ENCODE data around the gene DUSP11.
"Not testable (repeated sequence)": the region's sequence is repeated elsewhere in the genome, so short reads cannot be mapped to it uniquely, and the experiment has no call there.

DUSP11 gene

DNA sequence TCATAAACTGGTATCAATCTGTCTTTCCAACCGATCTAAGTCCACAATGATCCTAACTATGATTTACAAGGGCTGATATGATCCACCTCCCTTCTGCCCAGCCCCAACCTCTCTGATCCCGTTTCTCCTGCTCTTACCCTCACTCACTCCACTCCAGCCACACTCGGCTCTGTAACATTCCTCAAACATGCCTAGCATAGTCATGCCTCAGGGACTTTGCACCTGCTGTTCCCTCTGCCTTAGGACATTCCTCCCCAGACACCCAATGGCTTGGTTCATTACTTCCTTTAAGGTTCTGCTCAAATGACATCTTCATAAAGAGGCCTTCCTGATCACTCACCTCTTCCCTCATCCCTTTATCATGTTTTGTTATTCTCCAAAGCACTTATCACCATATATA lies 9.2 kb downstream of the DUSP11 start:
- DNase-seq, result no peak

DNA sequence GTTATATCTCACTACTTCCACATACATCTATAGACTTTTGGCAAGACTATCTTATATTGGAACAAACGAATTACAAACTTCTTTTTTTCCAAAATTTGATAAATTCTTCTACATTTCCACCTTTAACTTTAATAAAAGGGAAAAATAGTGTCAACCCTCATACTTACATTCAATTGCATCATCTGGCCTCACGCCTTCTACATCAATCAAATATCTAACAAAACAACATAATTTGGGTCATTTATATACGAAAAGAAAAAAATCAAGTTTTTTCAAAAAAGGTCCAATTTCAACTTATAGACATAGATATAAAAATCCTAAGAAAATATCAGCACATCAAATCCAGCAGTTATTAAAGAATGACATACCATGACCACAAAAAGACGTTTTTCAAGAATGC lies 12.9 kb downstream of the DUSP11 start:
- no peak for DNase-seq

DNA sequence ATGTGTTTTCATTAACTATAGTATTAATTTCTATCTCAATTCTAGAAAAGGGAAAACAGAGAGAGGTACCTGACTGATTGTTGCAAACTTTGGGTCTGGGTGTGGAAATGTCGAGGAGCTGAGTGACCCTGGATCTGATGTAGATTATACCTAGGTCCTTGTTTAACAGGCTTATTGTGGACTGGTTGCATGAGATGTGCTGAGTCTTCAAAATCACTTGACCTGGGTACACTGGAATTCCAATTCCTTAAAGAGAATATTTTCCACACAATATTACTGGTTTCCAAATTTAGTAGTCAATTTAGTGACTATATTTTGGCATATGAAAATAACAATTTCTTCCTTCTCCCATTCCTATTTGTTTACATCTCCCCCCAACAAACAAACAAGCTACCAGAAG lies 13.6 kb downstream of the DUSP11 start:
- no peak for DNase-seq

DNA sequence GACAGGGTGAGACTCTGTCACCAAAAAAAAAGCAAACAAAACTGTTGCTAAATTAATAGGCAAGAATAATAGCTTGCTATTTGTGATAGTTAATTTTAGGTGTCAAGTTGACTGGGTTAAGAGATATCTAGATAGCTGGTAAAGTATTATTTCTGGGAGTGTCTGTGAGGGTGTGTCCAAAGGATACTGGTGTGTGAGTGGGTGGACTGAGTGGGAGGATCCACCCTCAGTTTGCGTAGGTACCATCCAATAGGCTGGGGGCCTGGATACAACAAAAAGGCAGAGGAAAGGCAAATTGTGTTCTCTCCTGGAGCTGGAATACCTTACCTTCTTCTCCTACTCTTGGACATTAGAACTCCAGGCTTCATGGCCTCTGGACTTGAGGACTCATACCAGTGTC lies 15.0 kb downstream of the DUSP11 start:
- no peak for DNase-seq

DNA sequence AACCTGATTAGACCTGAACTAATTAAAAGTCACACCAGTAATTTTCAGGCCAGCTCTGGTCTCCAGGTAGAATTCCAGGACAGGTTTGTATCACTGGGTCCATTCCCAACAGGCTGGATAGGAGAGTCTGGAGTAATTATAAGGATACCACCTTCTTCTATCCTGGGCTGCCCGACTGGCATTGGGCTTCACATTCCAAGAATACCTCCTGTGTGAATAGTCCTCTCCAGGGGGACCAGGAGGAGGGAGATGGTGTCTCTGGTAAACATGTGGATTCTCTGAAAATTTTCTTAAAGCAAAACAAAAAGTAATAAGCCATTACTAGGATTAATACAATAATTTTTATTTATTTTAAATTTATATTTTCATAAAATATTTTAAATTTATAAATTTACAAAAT lies 17.3 kb downstream of the DUSP11 start:
- DNase-seq, result no peak

DNA sequence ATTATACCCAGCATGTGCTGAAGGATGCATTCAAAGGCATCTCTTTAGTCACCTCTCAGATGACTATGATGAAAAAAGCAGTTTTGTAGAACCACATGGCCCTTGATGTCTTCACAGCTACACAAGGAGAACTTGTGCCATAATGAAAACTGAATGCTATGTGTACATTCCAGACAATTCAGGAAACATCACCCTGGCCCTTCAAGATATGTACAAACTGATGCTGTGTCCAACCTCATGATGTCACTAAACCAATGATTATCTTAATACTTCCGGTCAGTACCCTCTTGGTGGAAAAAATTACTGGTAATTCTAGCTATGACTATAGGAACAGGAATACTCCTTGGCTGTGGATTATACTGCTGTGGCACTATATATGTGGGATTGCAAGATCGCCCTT lies 20.0 kb downstream of the DUSP11 start:
- DNase-seq, result no peak

DNA sequence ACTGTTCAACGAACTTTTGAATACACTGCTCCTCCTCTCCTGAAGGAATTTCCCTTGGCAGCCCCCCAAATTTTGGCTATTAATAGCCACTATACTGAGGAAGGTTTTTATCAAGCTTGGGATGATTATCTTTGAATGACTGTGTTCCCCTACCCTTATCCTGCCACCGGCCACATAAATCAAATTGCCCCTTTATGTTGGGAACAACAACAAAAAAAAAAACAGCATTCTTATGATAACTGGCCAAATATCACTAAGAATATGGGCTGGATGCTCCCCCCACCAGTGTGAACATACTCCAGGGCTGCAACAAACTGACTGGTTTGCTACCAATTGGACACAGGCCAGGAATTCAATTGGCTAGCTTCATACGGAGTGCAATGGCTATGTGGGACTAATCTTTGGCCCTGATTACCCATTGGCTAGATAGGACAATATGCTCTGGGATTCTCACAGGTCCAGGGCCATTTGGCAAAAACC lies 20.6 kb downstream of the DUSP11 start:
- DNase-seq, result no peak

DNA sequence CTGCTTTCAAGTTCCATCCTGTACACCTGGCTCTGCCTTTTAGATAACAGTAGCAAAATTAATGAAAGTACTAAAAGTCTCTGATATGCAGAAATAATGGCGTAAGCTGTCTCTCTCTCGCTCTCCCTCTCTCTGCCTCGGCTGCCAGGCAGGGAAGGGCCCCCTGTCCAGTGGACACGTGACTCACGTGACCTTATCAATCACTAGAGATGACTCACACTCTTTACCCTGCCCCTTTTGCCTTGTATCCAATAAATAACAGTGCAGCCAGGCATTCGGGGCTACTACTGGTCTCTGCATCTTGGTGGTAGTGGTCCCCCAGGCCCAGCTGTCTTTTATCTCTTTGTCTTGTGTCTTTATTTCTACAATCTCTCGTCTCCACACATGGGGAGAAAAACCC lies 25.6 kb downstream of the DUSP11 start:
- not testable (repeated sequence) for DNase-seq

DNA sequence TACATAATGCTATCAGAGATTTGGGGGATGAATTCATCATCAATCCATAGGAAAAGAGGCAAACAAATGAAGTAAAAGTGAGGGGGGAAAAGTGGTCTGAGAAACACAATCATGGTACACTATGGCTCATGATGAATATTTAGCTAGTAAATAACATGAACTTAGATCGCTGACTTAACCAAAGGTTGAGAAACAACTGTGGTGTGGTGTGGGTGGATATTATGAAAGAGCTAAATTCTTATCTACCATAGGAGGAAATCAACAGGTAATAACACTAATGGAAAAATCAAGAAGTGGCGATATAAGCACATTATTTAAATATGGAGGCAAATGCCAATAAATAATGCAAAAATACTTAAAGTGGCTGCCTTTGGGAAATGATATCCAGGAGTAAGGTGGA lies 30.6 kb downstream of the DUSP11 start:
- no peak for DNase-seq

DNA sequence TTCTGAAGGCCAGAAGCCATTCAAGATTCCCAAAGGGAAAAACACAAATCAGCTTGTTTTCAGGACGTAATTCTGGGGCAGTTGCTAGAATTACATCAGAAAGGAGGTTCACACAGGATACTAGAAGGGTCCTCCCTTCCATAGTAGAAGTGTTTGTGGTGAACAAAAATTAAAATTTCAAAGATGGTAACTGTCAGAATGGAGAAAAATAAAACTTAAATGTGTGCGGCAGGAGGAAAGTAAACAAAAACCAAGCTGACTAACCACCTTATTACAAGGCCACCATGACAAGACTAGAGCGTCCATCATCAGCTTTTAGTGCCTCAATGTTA lies 33.1 kb downstream of the DUSP11 start:
- DNase-seq, result no peak

DNA sequence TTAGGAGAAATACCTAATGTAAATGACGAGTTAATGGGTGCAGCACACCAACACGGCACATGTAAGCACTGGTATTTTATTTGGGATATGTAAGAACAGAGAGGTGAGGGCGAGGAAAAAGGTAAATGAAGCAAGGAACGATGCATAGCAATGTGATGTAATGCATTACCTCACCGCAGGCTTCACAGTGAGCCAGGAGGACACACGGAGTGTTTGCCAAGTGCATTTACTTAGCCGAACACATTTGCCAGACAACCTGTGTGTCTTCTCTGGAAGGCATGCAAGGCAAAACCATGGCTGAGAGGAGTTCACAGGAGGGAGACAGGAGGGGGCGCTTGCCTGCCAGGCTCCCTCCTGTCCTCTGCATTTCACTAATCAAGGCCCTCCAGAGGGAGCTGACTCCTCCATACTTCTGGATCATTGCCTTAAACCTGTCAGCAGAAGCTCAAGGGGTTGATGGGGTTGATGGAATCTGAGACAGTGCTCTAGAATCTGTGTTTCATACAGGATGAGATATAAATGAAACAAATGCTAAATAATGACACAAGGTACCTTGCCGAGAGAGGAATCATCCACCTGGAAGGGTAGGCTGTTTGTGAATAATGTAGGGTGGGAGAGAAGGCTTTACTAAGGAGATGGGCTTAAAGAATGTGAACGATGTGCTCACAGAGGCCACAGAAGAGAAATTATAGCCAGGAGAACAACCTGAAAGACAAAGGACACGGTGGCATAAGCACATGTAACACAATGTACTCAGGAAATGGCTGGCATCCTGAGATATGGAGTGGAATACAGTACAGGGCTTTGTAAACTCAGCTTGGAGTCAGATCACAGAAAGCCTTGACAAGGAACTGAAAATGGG lies 33.7 kb downstream of the DUSP11 start:
- no peak for DNase-seq

DNA sequence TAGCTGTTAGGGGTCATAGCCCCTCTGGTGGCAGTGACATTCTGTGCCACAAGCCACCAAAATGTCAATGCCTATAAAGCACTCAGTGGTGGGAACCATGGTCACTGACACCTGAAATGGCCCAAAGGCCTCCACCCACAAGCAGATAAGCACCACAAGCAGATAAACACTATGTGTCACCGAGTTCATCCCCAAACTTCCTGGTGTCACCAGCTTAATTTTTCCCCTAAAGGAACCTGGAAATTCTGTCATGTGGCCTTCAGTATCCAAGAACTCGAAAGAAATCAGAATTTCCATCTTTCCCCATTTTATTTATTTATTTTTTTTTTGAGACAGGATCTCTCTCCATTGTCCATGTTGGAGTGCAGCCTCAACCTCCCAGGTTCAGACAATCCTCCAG lies 39.1 kb downstream of the DUSP11 start:
- no peak for DNase-seq

DNA sequence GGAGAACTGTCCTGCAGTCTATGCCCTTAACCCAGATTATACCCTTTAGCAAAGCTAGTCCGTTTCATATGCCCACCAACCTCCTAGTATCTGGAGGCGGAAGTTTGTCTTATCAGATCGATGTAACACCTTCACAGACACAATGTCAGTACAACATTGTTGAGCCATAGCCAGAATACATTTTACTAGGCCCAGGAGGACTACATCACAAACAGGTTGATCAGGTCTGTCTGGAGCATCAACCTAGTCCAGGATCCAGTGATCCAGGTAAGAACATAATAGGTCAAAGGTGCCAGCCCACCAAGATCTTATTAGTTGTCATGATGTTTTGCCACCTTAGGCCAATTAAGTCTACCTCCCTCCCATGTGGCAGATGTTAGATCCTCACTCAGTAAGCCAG lies 40.8 kb downstream of the DUSP11 start:
- DNase-seq, result no peak

DNA sequence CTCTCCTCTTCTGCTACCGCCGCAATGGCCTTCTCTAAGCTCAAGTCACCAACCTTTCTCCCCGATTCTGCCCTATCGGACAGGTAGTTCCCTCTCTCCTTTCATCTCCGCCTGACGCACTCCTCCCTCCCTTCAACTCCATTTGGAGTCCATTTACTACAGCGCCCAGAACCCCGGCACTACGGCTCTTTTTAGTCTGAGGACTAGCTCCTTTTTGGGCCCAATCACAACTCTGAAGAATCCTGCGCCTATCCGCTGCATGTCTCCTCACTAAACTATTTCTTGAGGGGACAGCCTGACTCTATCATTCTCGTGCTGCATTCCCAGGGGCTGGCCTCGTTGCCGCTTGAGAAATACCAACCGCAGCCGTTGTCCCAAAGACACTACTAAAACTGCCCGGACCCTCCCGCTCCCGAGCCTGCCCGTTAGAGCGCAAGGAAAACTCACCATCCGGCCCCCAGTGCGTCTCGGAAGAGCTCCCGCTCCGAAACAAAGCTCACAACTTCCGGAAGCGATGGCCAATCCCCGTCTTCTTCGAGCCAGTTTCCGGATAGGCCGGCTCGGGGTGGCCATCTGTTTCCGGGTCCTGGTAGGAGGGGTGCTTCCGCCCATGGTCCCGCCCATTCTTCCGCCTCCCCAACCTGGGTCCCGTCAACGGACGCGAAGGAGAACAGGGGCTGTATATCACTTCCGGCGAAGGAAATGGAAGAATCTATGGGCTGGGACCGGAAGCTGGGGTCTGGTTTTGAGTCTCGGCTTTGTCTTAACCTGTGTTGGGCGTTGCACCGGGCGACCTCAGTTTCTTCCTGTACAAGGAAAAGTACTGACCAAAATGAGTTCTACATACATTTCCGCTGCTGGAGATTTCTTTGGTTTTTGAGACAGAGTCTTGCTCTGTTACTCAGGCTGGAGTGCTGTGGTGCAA lies 42.8 kb downstream of the DUSP11 start, which contains the start of gene TPRKB:
TSS of gene TPRKB (minus strand) at position 491 of the 925 bp plus-strand sequence. CDS start 2,776 bp downstream, outside the sequence.
- peak; percentile 91 for DNase-seq

DNA sequence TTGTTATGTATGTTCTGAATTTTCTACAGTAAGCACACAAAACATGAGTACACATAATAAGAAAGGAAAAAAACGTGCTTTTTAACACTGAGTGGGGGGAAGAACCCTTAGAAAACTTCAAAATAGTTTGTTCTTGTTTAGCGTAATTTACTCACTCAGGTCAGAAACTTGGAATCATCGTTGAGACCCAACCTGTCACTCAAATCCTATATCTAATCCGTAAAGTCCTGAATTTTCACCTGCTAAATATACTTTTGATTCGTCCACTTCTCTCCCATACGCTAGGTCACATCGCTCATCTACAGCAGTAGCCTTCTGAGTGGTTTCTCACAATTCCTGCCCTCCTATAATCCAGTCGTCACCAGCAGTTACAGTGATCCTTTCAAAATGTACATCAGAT lies 43.5 kb downstream of the DUSP11 start:
- DNase-seq, result no peak

DNA sequence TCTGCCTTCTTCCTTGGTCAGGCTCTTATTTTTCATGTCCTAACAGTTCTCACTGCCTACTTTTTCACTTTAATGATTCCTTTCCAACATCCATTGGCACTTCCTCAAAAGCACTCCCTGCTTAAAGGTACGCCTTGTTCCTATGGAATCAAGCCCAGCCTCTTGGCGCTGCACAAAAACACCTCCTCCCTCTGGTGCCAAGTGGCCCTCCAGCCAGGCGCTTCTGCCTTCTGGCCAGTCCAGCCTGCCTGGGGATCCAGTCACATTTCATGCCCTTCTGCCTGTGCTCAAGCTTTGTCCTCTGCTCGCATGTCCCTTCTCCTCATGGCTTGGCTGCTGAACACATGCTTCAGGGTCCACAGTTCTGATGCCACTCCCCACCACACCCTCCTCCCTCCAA lies 49.1 kb downstream of the DUSP11 start:
- DNase-seq, result no peak

DNA sequence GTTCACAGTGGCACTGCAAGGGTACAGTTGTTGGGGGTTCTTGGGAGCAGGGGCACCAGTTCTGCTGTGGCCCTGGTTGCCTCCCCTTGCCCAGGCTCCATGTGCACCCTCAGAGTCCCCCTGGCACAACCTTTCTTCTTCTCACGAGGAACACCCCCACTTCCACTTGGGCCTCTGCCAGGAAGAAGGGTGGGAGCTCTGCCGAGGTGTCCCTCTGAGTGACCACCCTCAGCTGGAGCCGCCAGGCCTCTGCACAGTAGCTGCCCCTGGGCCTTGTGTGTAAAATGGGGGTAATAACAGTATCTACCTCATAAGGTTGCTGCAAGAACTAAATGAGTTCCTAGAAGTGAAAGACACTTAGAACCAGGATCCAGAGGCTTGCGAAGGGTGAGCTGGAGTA lies 51.2 kb downstream of the DUSP11 start:
- no peak for DNase-seq

DNA sequence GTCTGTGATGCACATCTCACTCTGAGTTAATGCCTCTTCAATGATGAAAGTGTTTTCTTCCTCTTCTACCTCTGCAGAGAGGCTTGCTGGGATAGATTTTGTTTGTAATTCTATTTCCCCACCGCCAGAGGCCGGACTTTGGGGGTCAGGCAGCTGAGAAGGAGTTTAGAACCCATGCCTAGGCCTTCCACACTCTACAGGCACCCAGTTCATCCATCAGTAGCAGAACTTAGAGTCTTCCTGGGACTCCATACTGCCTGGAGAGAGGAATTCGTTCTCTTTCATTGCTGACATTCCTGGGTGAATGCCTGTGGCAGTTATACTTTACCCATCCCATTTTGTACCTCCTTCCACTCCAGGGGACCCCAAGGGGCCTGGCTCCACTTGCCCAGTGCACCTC lies 51.9 kb downstream of the DUSP11 start:
- no peak for DNase-seq

DNA sequence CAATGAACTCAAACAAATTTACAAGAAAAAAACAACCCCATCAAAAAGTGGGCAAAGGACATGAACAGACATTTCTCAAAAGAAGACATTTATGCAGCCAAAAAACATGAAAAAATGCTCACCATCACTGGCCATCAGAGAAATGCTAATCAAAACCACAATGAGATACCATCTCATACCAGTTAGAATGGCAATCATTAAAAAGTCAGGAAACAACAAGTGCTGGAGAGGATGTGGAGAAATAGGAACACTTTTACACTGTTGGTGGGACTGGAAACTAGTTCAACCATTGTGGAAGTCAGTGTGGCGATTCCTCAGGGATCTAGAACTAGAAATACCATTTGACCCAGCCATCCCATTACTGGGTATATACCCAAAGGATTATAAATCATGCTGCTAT lies 53.2 kb downstream of the DUSP11 start:
- DNase-seq, result not testable (repeated sequence)

DNA sequence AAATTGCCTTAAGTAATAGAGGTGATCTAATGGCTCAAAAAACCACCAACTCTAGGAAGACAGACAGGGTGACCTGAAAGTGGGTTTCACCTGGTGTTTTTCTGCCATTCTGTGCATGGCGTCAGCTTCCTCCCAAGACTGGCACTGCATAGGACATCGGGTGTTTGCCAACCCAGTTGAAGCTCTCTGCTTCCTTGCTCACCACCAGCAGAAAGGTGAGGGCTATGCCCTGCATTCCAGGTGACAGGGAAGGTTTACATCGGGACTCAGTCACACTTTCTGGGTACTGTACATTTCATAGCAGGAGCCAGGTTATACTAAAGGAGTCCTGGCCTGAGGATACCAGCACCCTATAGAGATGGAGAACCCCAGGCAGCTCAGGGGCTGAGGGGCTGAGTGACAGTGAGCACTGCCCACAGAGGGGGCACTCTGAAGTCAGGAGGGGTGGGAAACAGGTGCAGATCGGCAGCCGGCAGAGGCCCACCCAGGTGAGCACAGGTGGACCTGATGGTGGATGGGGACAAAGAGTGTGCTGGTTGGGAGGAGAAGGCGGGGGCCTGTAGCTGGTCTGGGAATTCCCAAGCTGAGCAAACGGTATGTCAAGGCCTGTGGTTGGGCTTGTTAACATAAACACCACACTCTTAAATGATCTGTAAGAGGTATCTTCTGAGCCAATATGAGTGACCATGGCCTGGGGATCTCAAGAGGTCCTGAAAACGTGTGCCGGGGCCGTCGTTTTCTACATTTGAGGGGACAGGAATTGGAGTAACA lies 60.9 kb downstream of the DUSP11 start:
- DNase-seq, result no peak

DNA sequence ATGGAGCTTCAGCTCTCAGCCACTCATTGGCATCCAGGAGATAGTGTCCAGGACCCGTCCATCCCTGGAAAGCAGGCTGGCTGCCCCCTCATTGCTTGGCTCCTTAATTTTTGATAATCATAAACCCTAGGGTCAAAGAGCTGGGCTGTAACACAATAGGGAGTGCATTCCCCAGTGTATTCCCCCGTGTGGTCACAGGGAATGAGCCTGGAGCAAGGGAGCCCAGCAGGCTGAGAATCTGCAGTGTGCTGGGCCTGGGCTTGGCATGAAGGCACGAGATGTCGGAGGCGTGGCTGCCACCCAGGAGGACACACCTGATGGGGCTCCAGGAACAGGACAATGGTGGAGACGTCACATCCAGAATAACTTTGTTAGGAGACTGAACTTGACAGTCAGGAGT lies 61.5 kb downstream of the DUSP11 start:
- no peak for DNase-seq

DNA sequence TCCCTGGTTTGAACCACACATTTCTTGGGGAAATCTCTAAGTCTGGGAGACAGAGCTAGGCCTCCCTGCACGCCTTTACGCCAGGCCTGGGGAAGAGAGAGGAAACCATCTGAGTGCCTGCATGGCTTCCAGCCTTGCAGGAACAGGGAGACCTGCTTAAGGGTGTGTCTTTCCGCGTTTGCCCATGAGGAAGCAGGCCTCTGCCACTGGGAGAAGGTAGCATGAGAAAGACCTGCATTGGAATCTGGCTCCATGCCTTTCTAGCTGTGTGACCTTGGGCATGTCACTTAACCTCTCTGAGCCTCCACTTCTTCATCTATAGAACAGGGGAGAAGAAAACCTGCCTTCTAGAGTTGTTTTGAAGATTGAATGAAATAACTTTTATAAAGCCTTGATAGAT lies 62.2 kb downstream of the DUSP11 start:
- not testable (repeated sequence) for DNase-seq

DNA sequence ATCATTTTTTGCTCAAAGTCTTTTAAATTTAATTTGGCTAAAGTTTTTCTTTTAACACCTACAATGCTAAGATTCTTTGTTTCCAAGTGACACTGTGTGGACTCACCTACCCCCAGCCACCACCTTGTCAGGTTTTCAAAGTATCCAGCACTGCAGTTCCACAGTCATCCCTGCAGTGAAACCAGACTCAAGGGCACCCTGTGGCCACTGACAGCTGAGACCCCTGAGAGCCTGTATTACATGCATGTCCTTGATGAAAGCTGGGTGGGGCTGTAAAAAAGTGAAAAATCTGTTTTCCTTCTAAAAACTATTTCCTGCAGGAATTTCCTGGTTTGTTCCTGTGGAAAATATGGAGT lies 62.7 kb downstream of the DUSP11 start:
- no peak for DNase-seq

All from activated CD4-positive, alpha-beta T cell treated with anti-CD3 and anti-CD28 coated beads, Interleukin-2, amount 50 U/mL, for 1 hour (primary cell).